Kasumi-1 (cell line): ENCODE measurements around the gene REPS2.

Experiments
- DNase-seq, 2 experiments: peaks; one replicate each; lab custom pipeline; 2025; lab: John Stamatoyannopoulos, UW

The REPS2 gene

DNA sequence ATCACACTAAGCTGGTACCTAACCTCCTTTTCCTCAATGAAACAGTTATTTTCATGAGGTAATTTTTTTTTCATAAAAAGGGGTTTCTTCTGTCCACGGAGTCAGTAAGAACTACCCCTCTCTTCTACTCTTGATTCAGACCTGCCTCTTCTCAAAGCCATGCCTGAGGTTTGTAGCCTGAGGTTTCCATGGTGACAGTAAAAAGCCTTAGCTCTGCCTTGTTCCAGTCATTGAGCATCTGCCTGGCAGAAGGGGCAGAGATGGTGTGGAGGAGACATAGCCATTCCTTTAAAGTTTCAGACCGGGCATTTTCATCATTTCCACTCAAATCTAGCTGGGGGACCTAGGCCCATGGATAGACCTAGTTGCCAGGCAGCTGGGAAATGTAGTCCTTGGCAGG, 135.5 kb downstream of the REPS2 start:
- no peak for DNase-seq

DNA sequence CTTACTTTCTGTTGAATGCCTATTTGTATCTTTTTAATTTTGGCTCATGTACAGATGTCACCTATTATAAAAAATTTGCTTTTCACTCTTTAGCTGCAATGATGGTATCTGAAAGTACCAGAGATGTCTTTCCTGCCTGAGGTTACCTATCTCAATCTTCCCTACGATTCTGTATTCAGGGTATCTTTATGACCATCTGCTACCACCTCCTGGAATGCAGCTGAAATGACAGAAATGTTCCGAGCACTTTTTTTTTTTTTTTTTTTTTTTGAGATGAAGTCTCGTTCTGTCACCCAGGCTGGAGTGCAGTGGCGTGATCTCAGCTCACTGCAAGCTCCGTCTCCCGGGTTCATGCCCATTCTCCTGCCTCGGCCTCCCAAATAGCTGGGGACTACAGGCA, 136.4 kb downstream of the REPS2 start:
- no peak for DNase-seq

DNA sequence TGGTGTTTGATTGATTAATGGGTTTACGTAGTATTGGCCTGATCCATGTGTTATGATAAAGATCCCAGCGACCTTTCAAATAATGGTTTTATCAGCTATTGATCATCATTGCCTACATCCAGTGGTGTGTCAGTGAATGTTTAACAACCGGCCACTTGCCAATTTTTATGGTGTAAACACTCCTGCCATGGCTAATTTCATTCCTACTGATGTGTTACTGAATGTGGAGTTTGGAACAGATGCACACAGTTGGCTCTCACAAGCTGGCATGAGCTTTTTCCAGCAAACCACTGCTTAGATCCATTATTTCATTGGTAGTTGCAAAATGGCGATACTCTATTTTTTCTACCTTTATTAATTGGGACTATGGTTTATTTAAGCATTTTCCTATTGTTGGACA, 139.9 kb downstream of the REPS2 start:
- DNase-seq, result no peak

DNA sequence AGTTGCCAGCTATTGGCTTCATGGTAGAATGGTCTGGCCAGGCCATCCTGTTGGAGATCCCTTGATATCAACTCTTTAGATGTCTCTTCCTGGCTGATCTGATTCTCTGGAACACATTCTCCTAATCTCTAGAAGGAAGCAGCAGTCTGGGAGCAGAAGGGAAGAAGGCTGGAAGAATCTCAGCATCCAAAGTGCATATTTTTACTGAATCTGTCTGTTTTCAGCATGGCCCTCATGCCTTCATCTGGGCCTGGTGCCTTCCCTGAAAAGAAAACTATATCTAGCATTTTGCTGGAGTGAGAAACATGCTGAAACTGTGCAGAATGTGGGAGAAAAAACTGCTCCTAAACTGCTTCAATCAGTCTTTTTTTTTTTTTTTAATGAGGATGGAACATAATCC, 148.7 kb downstream of the REPS2 start:
- no peak for DNase-seq

DNA sequence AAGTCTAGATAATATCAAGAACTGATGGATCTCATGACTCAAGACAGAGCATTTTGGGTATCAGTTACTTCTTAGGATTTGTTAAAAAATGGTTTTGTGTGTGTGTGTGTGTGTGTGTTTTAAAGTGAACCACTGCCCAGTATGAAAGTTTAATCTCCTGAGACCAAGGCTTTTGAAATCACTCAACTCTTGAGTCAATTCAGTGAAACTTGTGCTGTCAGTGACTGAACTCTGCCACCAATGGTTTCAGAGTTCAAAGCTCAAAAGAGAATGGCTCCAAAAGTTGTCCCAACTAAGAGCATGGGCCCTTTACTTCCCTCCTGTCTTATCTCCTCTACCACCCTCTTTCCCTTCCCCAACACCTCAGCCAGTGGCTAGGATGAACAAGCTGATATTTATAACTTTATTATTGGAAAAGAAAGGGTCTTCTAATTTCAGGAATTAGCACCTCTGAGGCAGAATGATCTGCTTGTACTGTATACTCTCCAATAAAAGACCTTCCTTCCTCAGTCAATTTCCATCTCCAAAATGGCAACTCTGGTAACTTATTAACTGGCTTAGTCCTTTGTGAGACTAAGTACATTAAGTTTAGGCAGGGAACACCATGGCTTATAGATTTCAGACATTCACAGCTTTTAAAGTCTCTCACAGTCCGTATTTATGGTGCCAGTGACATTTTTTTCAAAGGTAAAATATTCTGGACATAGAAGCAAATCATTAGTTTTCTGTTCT, 152.2 kb downstream of the REPS2 start:
- DNase-seq, result no peak

DNA sequence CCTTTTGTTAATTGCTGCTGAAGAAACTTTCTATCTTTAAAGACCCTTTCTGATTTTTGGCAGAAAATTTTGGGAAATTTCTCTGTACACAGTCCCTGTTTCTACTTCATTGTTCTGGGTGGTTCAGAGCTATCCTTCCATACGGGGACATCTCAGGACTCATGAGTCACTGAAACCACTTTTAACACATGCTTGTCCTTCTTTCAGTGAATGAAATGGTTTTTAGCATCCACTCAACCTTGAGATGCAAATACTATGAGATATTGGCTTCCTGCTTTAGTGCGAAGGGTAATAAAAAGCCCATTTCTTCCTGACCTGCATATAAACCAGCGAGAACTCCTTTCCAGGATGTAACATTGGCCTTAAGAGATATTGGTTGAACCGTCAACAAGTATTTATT, 158.0 kb downstream of the REPS2 start:
- no peak for DNase-seq

DNA sequence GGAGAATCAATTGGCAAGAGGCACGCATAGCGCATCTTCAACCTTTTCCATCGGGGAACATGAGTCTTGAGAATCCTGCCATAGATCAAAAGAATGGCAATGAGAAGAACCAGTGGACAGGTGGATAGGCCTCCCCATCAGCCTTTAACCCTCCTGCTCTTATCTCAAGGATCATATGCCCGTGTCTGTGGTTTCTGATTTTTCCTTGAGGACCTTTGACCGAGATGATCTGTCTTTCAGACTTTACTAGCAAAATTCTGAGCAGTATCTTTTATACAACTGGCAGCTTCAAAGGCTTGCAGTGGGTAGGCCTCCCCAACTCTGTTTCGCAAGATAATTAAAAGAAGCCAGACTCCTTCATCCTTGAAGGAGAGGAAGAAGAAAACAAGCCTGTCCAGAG, 174.4 kb downstream of the REPS2 start:
- no peak for DNase-seq

DNA sequence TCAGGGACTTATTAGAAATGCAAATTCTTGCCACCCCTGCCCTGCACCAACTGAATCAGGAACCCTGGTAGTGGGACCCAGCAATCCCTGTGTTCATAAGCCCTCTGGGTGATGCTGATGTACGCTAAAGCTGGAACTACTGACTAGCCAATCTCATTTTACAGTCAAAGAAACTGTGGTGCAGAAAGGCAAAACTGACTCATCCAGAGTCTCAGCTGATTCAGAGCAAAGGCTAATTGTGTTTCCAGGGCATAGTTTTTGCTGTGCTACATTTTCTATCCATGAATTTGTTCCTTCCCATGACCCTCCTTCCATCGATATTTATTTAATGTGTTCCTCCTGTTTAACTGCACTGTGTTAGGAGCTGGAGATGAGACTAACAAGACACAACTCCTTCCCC, 207.5 kb downstream of the REPS2 start:
- DNase-seq, result no peak

DNA sequence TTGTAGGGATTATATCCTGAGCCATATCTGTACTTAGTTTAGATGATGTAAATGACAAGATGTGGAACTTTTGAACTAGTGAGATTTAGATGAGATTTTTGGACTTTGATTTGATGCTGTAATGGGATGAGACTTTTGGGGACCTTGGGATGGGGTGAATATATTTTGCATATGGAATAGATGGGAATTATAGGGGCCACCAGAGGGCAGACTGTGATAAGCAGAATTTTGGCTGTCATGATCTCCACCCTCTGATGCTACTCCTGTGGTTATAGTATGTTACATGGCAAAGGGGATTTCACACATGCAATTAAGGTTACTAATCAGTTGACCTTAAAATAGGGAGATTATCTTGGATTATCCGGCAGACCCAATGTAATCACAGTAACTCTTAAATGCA, 214.5 kb downstream of the REPS2 start:
- no peak for DNase-seq

DNA sequence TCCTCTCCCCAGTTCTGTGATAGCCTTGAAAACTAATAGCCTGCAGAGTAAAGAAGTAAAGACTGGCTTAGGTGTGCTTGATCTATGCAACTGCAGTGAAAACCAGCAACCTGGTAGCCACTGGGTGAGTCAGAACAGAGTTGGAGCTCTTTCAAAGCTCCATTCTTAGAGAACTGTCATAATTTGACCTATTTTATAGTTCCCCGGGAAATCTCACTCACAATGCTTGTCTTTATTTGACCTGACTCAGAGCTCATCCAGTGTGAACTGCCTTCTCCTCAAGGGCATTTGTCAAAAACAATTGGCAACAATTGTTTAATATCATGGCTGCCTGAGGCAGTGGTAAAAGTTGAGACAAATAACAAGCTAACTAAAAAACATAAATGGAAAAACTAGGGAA, 215.5 kb downstream of the REPS2 start:
- no peak for DNase-seq

DNA sequence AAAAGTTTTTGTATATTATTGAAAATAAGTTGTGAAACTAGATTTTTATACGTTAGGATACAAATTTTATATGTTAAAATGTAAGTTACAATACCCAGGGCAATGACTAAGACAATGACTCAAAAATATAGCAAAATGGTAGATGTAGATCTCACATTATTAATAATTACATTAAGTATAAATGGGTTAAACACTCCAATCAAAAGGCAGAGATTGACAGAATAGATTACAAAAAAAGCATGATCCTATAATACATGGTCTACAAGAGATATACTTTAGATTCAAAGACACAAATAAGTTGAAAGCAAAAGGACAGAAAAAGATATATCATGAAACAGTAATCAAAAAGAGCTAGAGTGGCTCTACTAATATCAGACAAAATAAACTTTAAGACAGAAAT, 217.6 kb downstream of the REPS2 start:
- no peak for DNase-seq

DNA sequence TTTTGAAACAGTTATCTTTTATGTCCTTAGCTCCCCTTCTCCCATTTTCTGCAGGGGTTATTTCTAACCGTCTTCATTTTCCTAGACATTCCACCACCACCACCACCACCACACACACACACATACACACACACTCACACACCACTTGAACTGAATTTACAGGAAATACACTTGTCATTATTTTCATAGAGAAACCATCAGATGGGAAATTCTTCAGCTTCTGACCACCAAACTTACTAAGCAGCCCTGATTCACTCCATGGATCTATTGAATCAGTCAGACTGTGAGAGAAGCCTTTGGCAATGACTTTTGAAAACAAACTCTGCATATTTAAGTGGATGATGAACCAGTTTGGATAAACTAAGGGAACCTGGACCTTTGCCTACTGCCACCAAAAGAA, 218.5 kb downstream of the REPS2 start:
- no peak for DNase-seq

DNA sequence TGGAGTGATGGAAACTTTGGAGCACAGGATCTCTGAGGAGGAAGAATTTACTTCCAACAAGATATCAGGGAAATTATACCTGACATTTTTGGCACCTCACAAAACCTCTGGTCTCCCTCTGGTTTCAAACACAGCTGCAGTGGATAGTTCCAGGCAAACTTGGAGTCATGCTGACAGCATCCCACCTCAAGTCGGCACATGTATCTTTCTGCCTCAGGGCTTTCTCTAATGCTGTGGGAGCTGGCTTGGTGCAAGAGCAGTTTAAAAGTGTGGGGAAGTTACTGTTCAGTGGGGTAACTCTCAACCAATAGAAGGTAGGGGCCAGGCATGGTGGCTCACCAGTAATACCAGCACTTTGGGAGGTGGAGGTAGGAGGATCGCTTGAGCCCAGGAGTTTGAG, 221.5 kb downstream of the REPS2 start:
- no peak for DNase-seq

DNA sequence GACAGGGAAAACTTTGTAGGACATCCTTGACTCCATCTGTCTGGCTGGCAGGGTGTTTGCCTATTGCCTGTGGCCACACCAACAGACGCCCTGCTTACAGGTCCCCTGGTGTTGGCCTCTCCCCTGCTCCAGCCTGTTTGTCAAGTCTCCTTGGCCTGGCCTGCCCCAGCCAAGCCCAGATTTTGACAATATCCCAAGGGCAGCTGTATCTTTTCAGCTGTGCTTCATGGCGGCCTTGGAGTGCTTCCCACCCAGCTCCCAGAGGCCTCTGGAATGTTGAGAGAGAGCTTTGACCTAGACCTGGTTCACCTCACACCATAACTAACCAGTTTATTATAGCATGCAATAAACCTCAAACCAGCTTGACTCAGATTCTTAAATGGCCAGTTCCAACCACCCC, 224.5 kb downstream of the REPS2 start:
- DNase-seq, result no peak

DNA sequence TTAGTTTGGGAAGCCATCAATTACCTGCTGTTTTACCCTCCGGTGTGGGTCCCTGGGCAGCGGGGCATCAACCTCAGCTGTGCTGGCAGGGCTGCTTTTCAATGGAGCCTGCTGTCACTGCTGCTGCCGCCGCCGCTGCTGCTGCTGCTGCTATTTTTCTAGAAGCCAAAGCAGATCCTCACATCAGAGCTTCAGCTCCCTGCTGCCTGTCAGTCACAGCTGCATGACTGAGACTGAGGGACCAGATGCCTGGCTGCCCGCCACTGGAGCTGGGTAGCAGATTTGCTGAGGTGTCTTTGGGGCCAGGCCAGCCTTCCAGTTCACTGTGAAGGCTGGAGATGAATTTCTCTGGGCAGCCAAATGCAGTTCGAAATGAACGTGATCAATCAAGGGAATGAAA, 228.2 kb downstream of the REPS2 start:
- DNase-seq, result no peak

DNA sequence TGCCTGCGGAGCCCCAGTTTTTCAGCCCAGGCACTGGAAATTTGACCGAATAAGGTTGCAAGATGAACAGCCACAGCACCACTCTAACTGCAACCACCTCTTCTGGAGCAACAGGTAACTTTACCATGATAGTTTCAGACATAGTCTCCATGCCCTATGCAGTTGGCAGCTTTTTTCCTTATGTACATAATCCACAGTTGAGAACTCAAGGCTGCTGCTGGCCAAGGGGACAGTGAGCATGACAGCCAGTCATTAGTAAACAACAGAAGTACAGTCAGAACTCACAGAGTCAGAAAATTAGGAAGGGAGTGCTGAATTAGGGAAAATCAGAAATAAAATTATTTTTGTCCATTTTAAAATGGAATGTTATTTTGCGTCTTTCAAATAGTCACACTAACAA, 235.9 kb downstream of the REPS2 start:
- no peak for DNase-seq

DNA sequence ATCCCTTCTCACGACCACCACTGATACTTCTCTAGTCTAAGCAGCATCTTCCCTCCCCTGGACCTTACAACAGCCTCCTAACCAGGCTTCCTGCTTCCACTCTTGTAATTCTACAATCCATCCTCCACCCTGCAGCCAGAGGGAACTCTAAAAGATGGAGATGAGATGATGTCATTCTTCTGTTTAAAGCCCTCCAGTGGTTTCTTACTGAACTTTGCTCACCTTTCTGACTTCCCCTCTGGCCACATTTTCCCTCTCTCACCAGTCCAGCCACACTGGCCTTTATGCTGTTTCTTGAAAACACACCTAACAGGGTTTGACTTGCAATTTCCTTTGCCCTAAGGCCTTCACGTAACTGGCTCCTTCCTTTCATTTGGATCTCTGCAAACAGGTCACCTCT, 237.1 kb downstream of the REPS2 start:
- no peak for DNase-seq

DNA sequence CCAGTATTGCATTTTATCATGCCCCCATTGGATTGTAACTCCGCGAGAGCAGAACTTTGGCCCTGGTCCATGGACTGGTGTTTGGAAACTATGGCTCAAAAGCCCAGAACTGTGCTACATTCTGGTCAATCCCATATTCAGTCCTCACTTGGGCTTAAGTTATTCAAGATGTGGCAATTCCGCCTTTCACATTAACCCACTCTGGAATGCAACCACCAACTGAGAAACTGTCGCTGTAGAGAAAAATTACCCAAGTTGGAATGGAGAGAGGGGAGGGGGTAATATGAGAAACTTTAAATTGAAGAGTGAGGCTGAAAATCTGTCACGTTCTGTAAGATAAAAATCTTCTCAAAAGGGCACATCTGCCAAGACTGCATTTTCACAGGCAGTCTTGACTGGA, 239.0 kb downstream of the REPS2 start:
- no peak for DNase-seq

DNA sequence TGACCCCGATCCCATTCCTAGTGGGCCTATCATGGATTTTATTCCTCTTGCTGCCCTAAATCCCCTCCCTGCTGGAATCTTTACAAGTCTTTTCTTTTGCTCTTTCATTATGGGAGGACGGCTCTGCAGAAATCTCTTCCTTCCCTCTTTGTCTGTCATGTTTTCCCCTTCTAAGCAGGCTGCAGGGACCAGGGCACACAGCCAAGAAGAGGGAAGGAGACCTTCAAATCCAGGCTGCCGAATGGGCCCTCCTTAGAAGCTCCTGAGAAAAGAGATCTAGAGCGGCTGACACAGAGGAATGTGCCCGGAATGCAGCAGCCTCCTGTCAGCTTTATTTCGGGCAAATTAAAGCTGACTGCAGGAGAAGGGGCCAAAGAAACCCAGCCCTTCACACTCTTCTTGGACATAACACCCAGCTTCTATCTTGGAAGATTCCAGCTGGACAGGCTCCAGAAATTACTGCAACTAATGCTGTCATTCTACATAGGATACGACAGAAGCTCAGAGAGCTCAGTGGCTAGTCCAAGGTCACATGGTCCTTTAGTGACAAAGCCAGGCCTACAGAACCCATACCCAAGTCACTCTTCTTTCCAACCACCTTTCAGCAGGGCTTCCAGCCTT, 240.8 kb downstream of the REPS2 start:
- DNase-seq, result no peak

DNA sequence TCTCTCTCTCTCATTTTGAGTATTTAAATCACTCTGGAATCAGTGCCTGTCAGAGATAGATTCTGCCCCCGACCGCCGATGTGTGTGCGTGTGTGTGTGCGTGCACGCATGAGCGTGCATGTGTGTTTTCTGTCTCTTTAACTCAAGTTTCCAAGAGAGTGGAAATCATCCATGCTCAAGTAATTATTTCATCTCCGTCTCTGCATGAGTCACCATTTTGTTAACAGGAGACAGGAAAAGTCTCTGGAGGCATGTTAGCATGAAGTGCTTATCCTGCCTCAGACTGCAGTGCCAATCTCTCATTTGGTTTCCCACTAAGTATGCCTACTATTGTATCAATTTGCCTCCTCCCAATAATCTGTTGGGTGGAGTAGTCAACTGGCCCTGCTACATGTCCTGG, 245.6 kb downstream of the REPS2 start:
- DNase-seq, result no peak
